Body of pancreas (tissue), 4 donors: ENCODE measurements around the gene THRSP. TPM values are rescaled to one million over a fixed set of nuclear protein-coding genes. Genes with fewer than 3 reads are reported as not detected.
A peak's percentile ranks its signal among the peaks of the same experiment; 100 is the strongest.
"Not testable (repeated sequence)": the region's sequence is repeated elsewhere in the genome, so short reads cannot be mapped to it uniquely, and the experiment has no call there.

Experiments used
- ATAC-seq: fragments of 150-250 bp; one replicate; pipeline ENCODE4 v1.9.1; 2016
- DNase-seq, 4 donors: peaks; one replicate each; pipeline ENCODE4 v3.0.0-alpha.2; 2019
- H3K27ac ChIP-seq, 4 donors: fragments of 200-600 bp; sonication (generic); 1 replicate in 3 of 4; 2 replicates in 1 of 4; pipeline versions ENCODE4 v1.5.1 to v1.6.1; 2016 to 2019; ENCODE audit warnings: mild to moderate bottlenecking in 1 of 4, mixed read lengths in 1 of 4, moderate library complexity in 1 of 4
- H3K27me3 ChIP-seq, 2 donors: fragments of 200-600 bp; sonication (generic); one replicate each; pipeline ENCODE4 v1.6.0; 2016; ENCODE audit warnings: mild to moderate bottlenecking in 1 of 2
- H3K36me3 ChIP-seq, 2 donors: fragments of 200-600 bp; sonication (generic); replicated peaks in 1 of 2; 2 replicates each; pipeline ENCODE4 v1.5.1; 2016; ENCODE audit warnings: low read depth in 2 of 2; ENCODE audit not compliant: insufficient read depth in 1 of 2
- H3K4me1 ChIP-seq: fragments of 200-600 bp; sonication (generic); one replicate; pipeline ENCODE4 v1.6.0; 2016
- H3K4me3 ChIP-seq, 2 donors: fragments of 200-600 bp; sonication (generic); 1 replicate in 1 of 2; 2 replicates in 1 of 2; pipeline ENCODE4 v1.5.1; 2016 to 2019
- H3K9me3 ChIP-seq, 3 donors: fragments of 200-600 bp; sonication (generic); 1 replicate in 2 of 3; 2 replicates in 1 of 3; pipeline ENCODE4 v1.5.1; 2016
- CTCF ChIP-seq, 7 experiments: fragments of 450-650 bp in 4 of 7; fragments of 200-600 bp in 3 of 7; sonication (generic) in 3 of 7; IDR thresholded peaks; one replicate each; pipeline ENCODE4 v1.5.1; 2016 to 2019; ENCODE audit warnings: antibody characterized with exemption in 7 of 7
- POLR2A ChIP-seq, 3 donors: fragments of 450-650 bp; IDR thresholded peaks; one replicate each; pipeline ENCODE4 v1.6.1; 2016; ENCODE audit warnings: antibody characterized with exemption in 3 of 3, mild to moderate bottlenecking in 2 of 3
- WGBS, 2 donors: methylation state at CpG; one replicate each; pipeline ENCODE4 v1.1.5; 2017; 5-methylcytosine and 5-hydroxymethylcytosine counted together
- intact Hi-C: fragments of 100-400 bp; cut with DNase I; formaldehyde crosslinking; loops from one replicate; pipeline ENCODE4 v1.15.1; 2023
- total RNA-seq, 2 donors: library from RNA; depleted of rRNA; stranded (reverse); fragments of >200 nt; gene quantifications; one replicate each; pipeline ENCODE4 v1.1.0, GENCODE V29; 2016

THRSP gene
- total RNA-seq, 2 donors from 2014 or later = 6.6 TPM; not detected in 1

DNA sequence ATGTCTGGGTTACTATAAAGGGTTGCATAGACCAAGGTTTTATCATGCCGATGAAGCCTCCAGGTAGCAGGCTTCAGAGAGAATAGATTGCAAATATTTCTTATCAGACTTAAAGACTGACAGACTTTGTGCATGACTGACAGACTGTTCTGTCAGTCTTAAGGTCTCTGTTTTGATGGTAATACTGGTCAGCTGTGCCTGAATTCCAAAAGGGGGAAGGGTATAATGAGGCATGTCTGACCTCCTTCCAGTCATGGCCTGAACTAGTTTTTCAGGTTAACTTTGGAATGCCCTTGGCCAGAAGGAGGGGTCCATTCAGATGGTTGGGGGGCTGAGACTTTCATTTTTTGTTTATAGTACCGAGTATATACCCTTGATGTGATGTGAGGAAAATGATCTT lies 35.9 kb upstream of the THRSP start:
- WGBS, 2 donors = 56 to 65% methylated on average over 2 of the region's 2 CpGs
- no peak overlapping the region for H3K27ac ChIP-seq
- H3K9me3 ChIP-seq = no peaks in the 10 kb centered on the region
- no peak for ATAC-seq
- H3K4me1 ChIP-seq = peaks cover 50% of the 10 kb centered on the region
- no peaks in the 10 kb centered on the region for H3K36me3 ChIP-seq
- intact Hi-C loops = no loop called here
- H3K4me3 ChIP-seq = no peak overlapping the region
- DNase-seq = no peak
- H3K27me3 ChIP-seq = no peaks in the 10 kb centered on the region
- no peak for TF ChIP-seq POLR2A (IDR thresholded peaks at IDR 0.05)
- no peak for TF ChIP-seq CTCF (IDR thresholded peaks at IDR 0.05)

GRCh38 chr11:78028423-78028822 lies 35.2 kb upstream of the THRSP start:
- H3K36me3 ChIP-seq, H3K4me3 ChIP-seq, H3K27me3 ChIP-seq, H3K9me3 ChIP-seq, intact Hi-C loops, ATAC-seq: not testable (repeated sequence)
- peaks cover 52% of the 10 kb centered on the region for H3K4me1 ChIP-seq
- H3K27ac ChIP-seq = peak overlapping the region in 2 of 4 donors; percentile 15 to 25
- 77 to 85% methylated on average over 9 of the region's 9 CpGs for WGBS, 2 donors
- peak in 2 of 4 donors; percentile 33 to 72 for DNase-seq

- peaks cover 46% of the 10 kb centered on the region for H3K4me1 ChIP-seq
- DNase-seq (peak; percentile 84 to 91 (median 88)), ATAC-seq (peak; percentile 95)
- H3K4me3 ChIP-seq = no peak overlapping the region
- no peak for TF ChIP-seq POLR2A (IDR thresholded peaks at IDR 0.05)
- no peak for TF ChIP-seq CTCF (IDR thresholded peaks at IDR 0.05)
- peak overlapping the region; percentile 3 to 76 (median 59) for H3K27ac ChIP-seq
- H3K27me3 ChIP-seq = no peaks in the 10 kb centered on the region
- WGBS, 2 donors = 18 to 27% methylated on average over 4 to 7 of the region's 7 CpGs
- H3K36me3 ChIP-seq = no peaks in the 10 kb centered on the region
- no peaks in the 10 kb centered on the region for H3K9me3 ChIP-seq
- intact Hi-C loops = no loop called here
Observed at GRCh38 chr11:78030429-78031325, 33.0 kb upstream of the THRSP start.

- intact Hi-C loops = no loop called here
Observed at GRCh38 chr11:78031629-78032028, 32.0 kb upstream of the THRSP start.

DNA sequence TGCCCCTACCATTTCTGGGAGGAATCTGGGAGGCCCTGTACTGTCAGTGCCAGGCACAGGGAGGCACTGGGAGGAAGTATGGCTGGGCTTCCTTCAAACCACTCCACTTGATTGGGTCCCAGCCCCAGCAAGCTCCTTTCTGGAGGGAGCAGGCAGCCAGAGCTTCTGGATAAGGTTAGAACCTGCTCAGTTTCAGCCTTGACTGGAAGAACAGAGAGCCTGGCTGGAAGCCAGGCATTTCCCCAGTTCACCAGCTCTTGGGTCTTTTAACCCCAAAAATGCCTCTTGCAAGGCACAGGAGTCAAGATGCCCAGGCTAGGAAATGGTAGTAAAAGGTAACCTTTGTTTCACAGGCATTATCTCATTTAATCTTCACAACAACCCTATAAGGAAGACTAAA lies 31.6 kb upstream of the THRSP start:
- ATAC-seq (peak; percentile 20), DNase-seq (peak; percentile 56 to 76 (median 70))
- no peaks in the 10 kb centered on the region for H3K27me3 ChIP-seq
- H3K27ac ChIP-seq = peak overlapping the region; percentile 26 to 76 (median 48)
- TF ChIP-seq CTCF (IDR thresholded peaks at IDR 0.05) (no peak), POLR2A (IDR thresholded peaks at IDR 0.05) (no peak)
- H3K4me1 ChIP-seq = peaks cover 52% of the 10 kb centered on the region
- no peaks in the 10 kb centered on the region for H3K9me3 ChIP-seq
- H3K36me3 ChIP-seq = no peaks in the 10 kb centered on the region
- no peak overlapping the region for H3K4me3 ChIP-seq
- intact Hi-C loops = no loop called here

More at GRCh38 chr11:78031629-78032028, 32.0 kb upstream of the THRSP start:
- DNase-seq (no peak), ATAC-seq (no peak)
- Histone ChIP-seq H3K4me1 (peaks cover 48% of the 10 kb centered on the region), H3K4me3 (no peak overlapping the region), H3K36me3 (no peaks in the 10 kb centered on the region), H3K9me3 (no peaks in the 10 kb centered on the region), H3K27me3 (no peaks in the 10 kb centered on the region), H3K27ac (peak overlapping the region; percentile 26 to 76 (median 48))
- TF ChIP-seq POLR2A (IDR thresholded peaks at IDR 0.05) = no peak
- TF ChIP-seq CTCF (IDR thresholded peaks at IDR 0.05) = no peak
- WGBS, 2 donors = 89 to 90% methylated on average over 3 of the region's 3 CpGs
